Keratinocyte (primary cell): Measurements from ENCODE around the gene RPH3AL.

Experiments
- CTCF ChIP-seq, 3 experiments: IDR thresholded peaks in 1 of 3; conservative IDR thresholded peaks in 1 of 3; optimal IDR thresholded peaks in 1 of 3; 2 replicates in 2 of 3; 3 replicates in 1 of 3; pipeline versions ENCODE3 to v1.5.1; 2011; ENCODE audit warnings: low read length in 3 of 3, mild to moderate bottlenecking in 3 of 3, moderate library complexity in 2 of 3, control low read depth in 1 of 3, inconsistent platforms in 1 of 3; ENCODE audit not compliant: insufficient read depth in 2 of 3; ENCODE audit errors: extremely low read depth in 1 of 3
- EZH2 ChIP-seq: IDR thresholded peaks from one replicate; pipeline ENCODE4 v1.6.1; 2012; ENCODE audit warnings: inconsistent platforms, mild to moderate bottlenecking, low read length, moderate library complexity

- TF ChIP-seq CTCF (optimal IDR thresholded peaks at IDR 0.05 in 1 of 3, IDR thresholded peaks at IDR 0.05 in 1 of 3, conservative IDR thresholded peaks at IDR 0.05 in 1 of 3; ENCODE audit: extremely low read depth in 1 of 3, insufficient read depth in 2 of 3, low read length in 3 of 3) = no peak
- TF ChIP-seq EZH2 = no peak
Observed at GRCh38 chr17:323721-324571, 28.7 kb downstream of the RPH3AL start.
